GM18502 (cell line): Measurements from ENCODE around the gene KLRK1.
"Not testable (repeated sequence)": the region's sequence is repeated elsewhere in the genome, so short reads cannot be mapped to it uniquely, and the experiment has no call there.

ENCODE experiments used
- ATAC-seq: cut with Tn5 transposase; IDR thresholded peaks from one replicate; pipeline ENCODE4 v1.9.1; 2021; ENCODE audit warnings: mild to moderate bottlenecking; ENCODE audit not compliant: unreplicated experiment, poor library complexity

Gene KLRK1

GRCh38 chr12:10363914-10364814 is 25.7 kb downstream of the KLRK1 start:
- ATAC-seq, result peak; percentile 91

- no peak for ATAC-seq
Observed at GRCh38 chr12:10363658-10363913, 26.3 kb downstream of the KLRK1 start.

- no peak for ATAC-seq
Observed at GRCh38 chr12:10362828-10363657, 26.8 kb downstream of the KLRK1 start.

- ATAC-seq, result no peak
Observed at GRCh38 chr12:10362325-10362724, 27.5 kb downstream of the KLRK1 start.

- ATAC-seq, result no peak
Observed at GRCh38 chr12:10361622-10362021, 28.2 kb downstream of the KLRK1 start.

- ATAC-seq, result no peak
Observed at GRCh38 chr12:10361084-10361483, 28.8 kb downstream of the KLRK1 start.

- no peak for ATAC-seq
Observed at GRCh38 chr12:10358969-10359368, 30.9 kb downstream of the KLRK1 start.

GRCh38 chr12:10358131-10358530 is 31.7 kb downstream of the KLRK1 start:
- ATAC-seq, result no peak

GRCh38 chr12:10354502-10354901 is 35.3 kb downstream of the KLRK1 start:
- ATAC-seq, result no peak

- no peak for ATAC-seq
Observed at GRCh38 chr12:10354071-10354470, 35.8 kb downstream of the KLRK1 start.

- ATAC-seq, result not testable (repeated sequence)
Observed at GRCh38 chr12:10351457-10351856, 38.4 kb downstream of the KLRK1 start.

GRCh38 chr12:10341892-10342509 is 47.8 kb downstream of the KLRK1 start:
- ATAC-seq, result no peak

GRCh38 chr12:10340946-10341345 is 48.9 kb downstream of the KLRK1 start:
- not testable (repeated sequence) for ATAC-seq

GRCh38 chr12:10339053-10339840 is 50.6 kb downstream of the KLRK1 start:
- ATAC-seq, result no peak

- not testable (repeated sequence) for ATAC-seq
Observed at GRCh38 chr12:10338470-10338869, 51.4 kb downstream of the KLRK1 start.

GRCh38 chr12:10336196-10336595 is 53.6 kb downstream of the KLRK1 start:
- ATAC-seq, result not testable (repeated sequence)

GRCh38 chr12:10331642-10332239 is 58.1 kb downstream of the KLRK1 start:
- no peak for ATAC-seq

GRCh38 chr12:10328691-10329090 is 61.1 kb downstream of the KLRK1 start:
- not testable (repeated sequence) for ATAC-seq
